A549 (cell line): ENCODE results near the gene NCOA1. TPM values are rescaled to one million over a fixed set of nuclear protein-coding genes. Genes with fewer than 3 reads are reported as not detected.
A peak's percentile ranks its signal among the peaks of the same experiment; 100 is the strongest.

ENCODE experiments used
- ATAC-seq, 2 experiments: fragments of 200-7000 bp in 1 of 2; fragments of >200 bp in 1 of 2; cut with Nextera tagmentation in 1 of 2; cut with Tn5 transposase in 1 of 2; 3 replicates each; pipeline versions ENCODE4 v1.8.0 to v1.9.1; 2018 to 2020; ENCODE audit warnings: mild to moderate bottlenecking in 1 of 2, moderate library complexity in 1 of 2
- CTCF ChIA-PET: fragments of 300-600 bp; sonication (Branson Sonifier 250); formaldehyde crosslinking; extraction: SDS; loops from one replicate; lab custom pipeline; 2021; ENCODE audit warnings: antibody characterized with exemption, inconsistent platforms; lab: Yijun Ruan, JAX
- POLR2A ChIA-PET: fragments of 350-600 bp; formaldehyde crosslinking; extraction: SDS; loops from one replicate; lab custom pipeline; 2021; ENCODE audit warnings: antibody characterized with exemption, inconsistent platforms; lab: Yijun Ruan, JAX
- DNase-seq, 2 experiments: peaks; one replicate each; pipeline versions ENCODE4 v3.0.0 to v3.0.0-alpha.2; 2011 to 2016; ENCODE audit warnings: low read depth in 1 of 2, low spot score in 1 of 2
- FAIRE-seq: peaks from 2 replicates; lab custom pipeline; 2011; peaks lifted over from hg19 to GRCh38; lab: Jason Lieb, UNC
- H3K27ac ChIP-seq, 2 experiments: fragments of >200 bp; sonication (Bioruptor Twin); formaldehyde crosslinking; 3 replicates each; pipeline ENCODE4 v1.5.1; 2016 to 2017
- H3K4me1 ChIP-seq: fragments of >200 bp; sonication (Bioruptor Twin); formaldehyde crosslinking; 3 replicates; pipeline ENCODE4 v1.6.1; 2016
- H3K4me2 ChIP-seq: fragments of >200 bp; sonication (Bioruptor Twin); formaldehyde crosslinking; 3 replicates; pipeline ENCODE4 v1.6.1; 2016
- H3K4me3 ChIP-seq: fragments of >200 bp; sonication (Bioruptor Twin); formaldehyde crosslinking; 3 replicates; pipeline ENCODE4 v1.5.1; 2016
- H3K9me3 ChIP-seq: fragments of >200 bp; sonication (Bioruptor Twin); formaldehyde crosslinking; 3 replicates; pipeline ENCODE4 v1.6.1; 2016
- ATOH8 ChIP-seq: fragments of 250-450 bp; sonication (Bioruptor Pico); IDR thresholded peaks from 2 replicates; pipeline ENCODE4 v1.5.0; 2020; ENCODE audit warnings: low read depth, mild to moderate bottlenecking, moderate library complexity
- BCL3 ChIP-seq: fragments of >200 bp; sonication (Bioruptor Twin); formaldehyde crosslinking; IDR thresholded peaks from 3 replicates; pipeline ENCODE4 v1.6.1; 2016
- CHD2 ChIP-seq: fragments of 150-350 bp; IDR thresholded peaks from 2 replicates; pipeline ENCODE4 v1.6.1; 2014; ENCODE audit warnings: low read length; ENCODE audit not compliant: partially characterized antibody
- CHD4 ChIP-seq: fragments of 200-600 bp; sonication (generic); IDR thresholded peaks from 2 replicates; pipeline ENCODE4 v1.6.1; 2016; ENCODE audit warnings: antibody characterized with exemption, mild to moderate bottlenecking, borderline replicate concordance
- EHF ChIP-seq: fragments of 250-450 bp; sonication (Bioruptor Pico); IDR thresholded peaks from 2 replicates; pipeline ENCODE4 v1.5.0; 2020; ENCODE audit warnings: mild to moderate bottlenecking
- EHMT2 ChIP-seq: fragments of 200-600 bp; sonication (generic); IDR thresholded peaks from 2 replicates; pipeline ENCODE4 v1.6.1; 2016; ENCODE audit warnings: antibody characterized with exemption, low read depth, mild to moderate bottlenecking, moderate library complexity
- FOSB ChIP-seq: fragments of 250-450 bp; sonication (Bioruptor Pico); IDR thresholded peaks from 2 replicates; pipeline ENCODE4 v1.5.0; 2020; ENCODE audit warnings: mild to moderate bottlenecking, moderate library complexity
- FOSL2 ChIP-seq, 2 experiments: fragments of 450-650 bp in 1 of 2; fragments of >200 bp in 1 of 2; sonication (Bioruptor Twin) in 1 of 2; formaldehyde crosslinking; IDR thresholded peaks; 2 replicates each; pipeline versions ENCODE4 v1.5.0 to v1.6.1; 2016 to 2020; ENCODE audit warnings: mild to moderate bottlenecking in 1 of 2, moderate library complexity in 1 of 2
- FOXS1 ChIP-seq: fragments of 250-450 bp; sonication (Bioruptor Pico); IDR thresholded peaks from 2 replicates; pipeline ENCODE4 v1.5.0; 2020; ENCODE audit warnings: mild to moderate bottlenecking, moderate library complexity
- GATA3 ChIP-seq: IDR thresholded peaks from 2 replicates; pipeline ENCODE4 v1.6.1; 2012; ENCODE audit warnings: borderline replicate concordance
- HDAC2 ChIP-seq: fragments of 200-600 bp; sonication (generic); IDR thresholded peaks from 2 replicates; pipeline ENCODE4 v1.6.1; 2016
- HEYL ChIP-seq: fragments of 250-450 bp; sonication (Bioruptor Pico); IDR thresholded peaks from 2 replicates; pipeline ENCODE4 v1.8.0; 2021; ENCODE audit warnings: mild to moderate bottlenecking, moderate library complexity
- HOXB5 ChIP-seq: fragments of 250-450 bp; sonication (Bioruptor Pico); IDR thresholded peaks from 2 replicates; pipeline ENCODE4 v1.5.0; 2020; ENCODE audit warnings: mild to moderate bottlenecking, moderate library complexity
- JUN ChIP-seq, 2 experiments: fragments of >200 bp; sonication (Bioruptor Twin); formaldehyde crosslinking; IDR thresholded peaks; 2 replicates in 1 of 2; 3 replicates in 1 of 2; pipeline ENCODE4 v1.6.1; 2016 to 2017
- MAFK ChIP-seq: fragments of 450-650 bp; IDR thresholded peaks from 2 replicates; pipeline ENCODE4 v1.6.1; 2014; ENCODE audit not compliant: partially characterized antibody
- MYC ChIP-seq: IDR thresholded peaks from 2 replicates; pipeline ENCODE4 v1.6.1; 2012; ENCODE audit warnings: mild to moderate bottlenecking, inconsistent platforms, low read length, improper control_type of control experiment, borderline replicate concordance
- NFE2L2 ChIP-seq: fragments of 150-350 bp; conservative IDR thresholded peaks from 2 replicates; pipeline ENCODE4 v1.6.1; 2014; ENCODE audit warnings: low read length
- NR3C1 ChIP-seq: fragments of >200 bp; sonication (Bioruptor Twin); formaldehyde crosslinking; IDR thresholded peaks from 3 replicates; pipeline ENCODE4 v1.6.1; 2017
- PHF8 ChIP-seq: fragments of 200-600 bp; sonication (generic); IDR thresholded peaks from 2 replicates; pipeline ENCODE4 v1.6.1; 2016; ENCODE audit warnings: low read depth, mild to moderate bottlenecking, antibody characterized with exemption, moderate library complexity, borderline replicate concordance
- POLR2A ChIP-seq: IDR thresholded peaks from 2 replicates; pipeline ENCODE4 v1.6.1; 2012; ENCODE audit warnings: mild to moderate bottlenecking, low read length
- POLR2AphosphoS2 ChIP-seq: conservative IDR thresholded peaks from 2 replicates; pipeline ENCODE4 v1.6.1; 2012; ENCODE audit warnings: low read length, improper control_type of control experiment, inconsistent platforms
- RAD21 ChIP-seq, 2 experiments: fragments of >200 bp in 1 of 2; sonication (Bioruptor Twin) in 1 of 2; formaldehyde crosslinking in 1 of 2; IDR thresholded peaks in 1 of 2; conservative IDR thresholded peaks in 1 of 2; 2 replicates in 1 of 2; 3 replicates in 1 of 2; pipeline ENCODE4 v1.6.1; 2012 to 2018; ENCODE audit warnings: inconsistent platforms in 1 of 2
- RCOR1 ChIP-seq: fragments of 150-350 bp; IDR thresholded peaks from 2 replicates; pipeline ENCODE4 v1.6.1; 2014; ENCODE audit warnings: antibody characterized with exemption, low read length, low read depth
- RFX5 ChIP-seq: fragments of 450-650 bp; IDR thresholded peaks from 2 replicates; pipeline ENCODE4 v1.7.1; 2014; ENCODE audit warnings: antibody characterized with exemption, mild to moderate bottlenecking, moderate library complexity
- SMC3 ChIP-seq: fragments of >200 bp; sonication (Bioruptor Twin); formaldehyde crosslinking; IDR thresholded peaks from 3 replicates; pipeline ENCODE4 v1.6.1; 2018; ENCODE audit warnings: inconsistent platforms
- TFCP2L1 ChIP-seq: fragments of 250-450 bp; sonication (Bioruptor Pico); IDR thresholded peaks from 2 replicates; pipeline ENCODE4 v1.5.0; 2021; ENCODE audit warnings: mild to moderate bottlenecking
- TP53 ChIP-seq: fragments of 250-450 bp; sonication (Bioruptor Pico); IDR thresholded peaks from 2 replicates; pipeline ENCODE4 v1.5.0; 2021; ENCODE audit warnings: mild to moderate bottlenecking, moderate library complexity
- USF2 ChIP-seq: fragments of 450-650 bp; IDR thresholded peaks from 2 replicates; pipeline ENCODE4 v1.6.1; 2014; ENCODE audit warnings: antibody characterized with exemption
- ZC3H11A ChIP-seq: fragments of 450-650 bp; IDR thresholded peaks from 2 replicates; pipeline ENCODE4 v1.6.1; 2014; ENCODE audit warnings: antibody characterized with exemption, mild to moderate bottlenecking
- WGBS: methylation state at CpG from one replicate; pipeline ENCODE4 v1.1.6; 2017; ENCODE audit errors: missing lambda C conversion rate; 5-methylcytosine and 5-hydroxymethylcytosine counted together
- polyA plus RNA-seq, 4 experiments: library from polyadenylated mRNA; depleted of rRNA in 3 of 4; stranded (reverse); fragments of >200 nt; fragmentation: RNase III in 1 of 4; extraction: RNeasy Plus Mini Kit Qiagen cat#74134 plus additional on column Dnase treatment in 1 of 4; gene quantifications; 2 replicates in 3 of 4; 3 replicates in 1 of 4; pipeline ENCODE4 v1.2.3, GENCODE V29; 2011 to 2017
- TF ChIP-seq, protein P1 (sequence below): IDR thresholded peaks from 2 replicates; pipeline ENCODE4 v1.6.1; 2012; ENCODE audit warnings: low read depth, borderline replicate concordance
- TF ChIP-seq, protein P2 (sequence below): fragments of 150-350 bp; IDR thresholded peaks from 2 replicates; pipeline ENCODE4 v1.6.1; 2014; ENCODE audit warnings: low read depth, mild to moderate bottlenecking, low read length

The NCOA1 gene
- polyA plus RNA-seq, 2 of the 4 experiments (the other 2 are of a cell fraction), result 7.6 to 29.9 TPM

DNA sequence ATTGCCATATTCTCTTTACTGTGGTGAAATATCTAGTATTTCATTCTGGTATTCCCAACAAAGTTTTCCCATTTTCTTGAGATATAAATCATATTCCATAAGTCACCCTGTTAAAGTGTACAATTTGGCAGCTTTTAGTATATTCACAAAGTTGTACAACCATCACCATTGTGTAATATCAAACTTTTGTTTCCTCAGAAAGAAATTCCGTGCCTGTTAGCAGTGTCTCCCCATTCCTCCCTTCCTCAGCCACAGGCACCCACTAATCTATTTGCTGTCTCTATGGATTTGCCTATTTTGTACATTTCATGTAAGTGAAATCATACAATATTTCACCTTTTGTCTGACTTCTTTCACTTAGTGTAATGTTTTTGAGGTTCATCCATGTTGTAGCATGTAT lies 19.7 kb downstream of the NCOA1 start:
- ChIA-PET POLR2A (no interaction called here), CTCF (interaction anchor here (0.6 kb wide), 1 partner anchor 17 kb away, joined by 3 read pairs; no protein-coding TSS in a partner anchor)
- no peak overlapping the region for H3K4me3 ChIP-seq
- 85% methylated on average over 1 of the region's 1 CpG for WGBS
- ATAC-seq, result no peak
- peaks cover 20% of the 10 kb centered on the region for H3K4me1 ChIP-seq
- DNase-seq, result no peak
- FAIRE-seq, result peak; percentile 49
- H3K4me2 ChIP-seq, result no peak overlapping the region
- no peaks in the 10 kb centered on the region for H3K9me3 ChIP-seq
- no peak overlapping the region for H3K27ac ChIP-seq
- TF ChIP-seq RAD21 (conservative IDR thresholded peaks at IDR 0.05 in 1 of 2, IDR thresholded peaks at IDR 0.05 in 1 of 2) (no peak), FOXS1 (no peak), GATA3 (no peak), PHF8 (no peak), RCOR1 (no peak), TP53 (CRISPR knock-in tag) (no peak), SMC3 (no peak)

- no peak for TF ChIP-seq NR3C1
- no peak for TF ChIP-seq FOSL2 (IDR thresholded peaks at IDR 0.05)
- TF ChIP-seq FOSL2 (CRISPR knock-in tag; IDR thresholded peaks at IDR 0.05), result no peak
- no peak for TF ChIP-seq POLR2A
- TF ChIP-seq HOXB5 (CRISPR knock-in tag), result no peak
- TF ChIP-seq EHMT2, result no peak
- no peak for TF ChIP-seq BCL3
- no peak for TF ChIP-seq RAD21 (conservative IDR thresholded peaks at IDR 0.05 in 1 of 2, IDR thresholded peaks at IDR 0.05 in 1 of 2)
- no peak for TF ChIP-seq SMC3
- TF ChIP-seq HEYL (CRISPR knock-in tag), result no peak
- no peak for TF ChIP-seq TP53 (CRISPR knock-in tag)
- no peak for TF ChIP-seq NFE2L2
- TF ChIP-seq POLR2AphosphoS2, result no peak
- TF ChIP-seq ZC3H11A, result no peak
- no peak for TF ChIP-seq ATOH8 (CRISPR knock-in tag)
- TF ChIP-seq, all 56 proteins: peak for 0
Observed at GRCh38 chr2:24511198-24511597, 20.1 kb downstream of the NCOA1 start.

GRCh38 chr2:24511894-24512293 lies 20.8 kb downstream of the NCOA1 start:
- no peak for FAIRE-seq
- ChIA-PET CTCF (no interaction called here), POLR2A (no interaction called here)
- H3K4me2 ChIP-seq, result no peak overlapping the region
- no peaks in the 10 kb centered on the region for H3K9me3 ChIP-seq
- no peak overlapping the region for H3K27ac ChIP-seq
- peaks cover 22% of the 10 kb centered on the region for H3K4me1 ChIP-seq
- no peak for ATAC-seq
- H3K4me3 ChIP-seq, result no peak overlapping the region
- no peak for TF ChIP-seq EHF (CRISPR knock-in tag)
- no peak for TF ChIP-seq RFX5
- TF ChIP-seq, protein P1, sequence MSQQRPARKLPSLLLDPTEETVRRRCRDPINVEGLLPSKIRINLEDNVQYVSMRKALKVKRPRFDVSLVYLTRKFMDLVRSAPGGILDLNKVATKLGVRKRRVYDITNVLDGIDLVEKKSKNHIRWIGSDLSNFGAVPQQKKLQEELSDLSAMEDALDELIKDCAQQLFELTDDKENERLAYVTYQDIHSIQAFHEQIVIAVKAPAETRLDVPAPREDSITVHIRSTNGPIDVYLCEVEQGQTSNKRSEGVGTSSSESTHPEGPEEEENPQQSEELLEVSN, result no peak
- TF ChIP-seq HDAC2, result no peak
- TF ChIP-seq JUN (IDR thresholded peaks at IDR 0.05), result no peak
- no peak for TF ChIP-seq HOXB5 (CRISPR knock-in tag)
- no peak for TF ChIP-seq CHD2
- no peak for TF ChIP-seq MYC
- no peak for TF ChIP-seq TFCP2L1 (CRISPR knock-in tag)
- no peak for TF ChIP-seq FOSB (CRISPR knock-in tag)
- TF ChIP-seq NFE2L2, result no peak
- no peak for TF ChIP-seq POLR2AphosphoS2
- TF ChIP-seq, protein P2, sequence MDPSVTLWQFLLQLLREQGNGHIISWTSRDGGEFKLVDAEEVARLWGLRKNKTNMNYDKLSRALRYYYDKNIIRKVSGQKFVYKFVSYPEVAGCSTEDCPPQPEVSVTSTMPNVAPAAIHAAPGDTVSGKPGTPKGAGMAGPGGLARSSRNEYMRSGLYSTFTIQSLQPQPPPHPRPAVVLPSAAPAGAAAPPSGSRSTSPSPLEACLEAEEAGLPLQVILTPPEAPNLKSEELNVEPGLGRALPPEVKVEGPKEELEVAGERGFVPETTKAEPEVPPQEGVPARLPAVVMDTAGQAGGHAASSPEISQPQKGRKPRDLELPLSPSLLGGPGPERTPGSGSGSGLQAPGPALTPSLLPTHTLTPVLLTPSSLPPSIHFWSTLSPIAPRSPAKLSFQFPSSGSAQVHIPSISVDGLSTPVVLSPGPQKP, result no peak
- no peak for TF ChIP-seq MAFK
- TF ChIP-seq USF2, result no peak
- no peak for TF ChIP-seq CHD4
- 89% methylated on average over 3 of the region's 3 CpGs for WGBS
- DNase-seq, result no peak

More at GRCh38 chr2:24511198-24511597, 20.1 kb downstream of the NCOA1 start:
- FAIRE-seq, result no peak
- Histone ChIP-seq H3K4me1 (peaks cover 22% of the 10 kb centered on the region), H3K4me3 (no peak overlapping the region), H3K4me2 (no peak overlapping the region), H3K9me3 (no peaks in the 10 kb centered on the region), H3K27ac (no peak overlapping the region)
- ATAC-seq, result no peak
- no peak for DNase-seq
- CTCF ChIA-PET, result no interaction called here
- WGBS, result 97% methylated on average over 2 of the region's 2 CpGs
- POLR2A ChIA-PET, result no interaction called here
